Peyer's patch (tissue), 4 donors: ENCODE measurements around the gene NSMCE3. TPM values are rescaled to one million over a fixed set of nuclear protein-coding genes. Genes with fewer than 3 reads are reported as not detected.
"Not testable (repeated sequence)": the region's sequence is repeated elsewhere in the genome, so short reads cannot be mapped to it uniquely, and the experiment has no call there.

Experiments used
- DNase-seq, 3 donors: peaks; one replicate each; pipeline ENCODE4 v3.0.0-alpha.2; 2017 to 2019
- H3K27ac ChIP-seq, 4 donors: fragments of 200-600 bp; sonication (generic); one replicate each; pipeline ENCODE4 v1.5.1; 2016 to 2019
- H3K27me3 ChIP-seq, 2 donors: fragments of 200-600 bp; sonication (generic); one replicate each; pipeline ENCODE4 v1.5.1; 2019
- H3K36me3 ChIP-seq, 3 donors: fragments of 200-600 bp; sonication (generic); one replicate each; pipeline ENCODE4 v1.5.1; 2016 to 2019
- H3K4me1 ChIP-seq, 4 donors: fragments of 200-600 bp; sonication (generic); one replicate each; pipeline ENCODE4 v1.5.1; 2016 to 2019
- H3K4me3 ChIP-seq, 4 donors: fragments of 200-600 bp; sonication (generic); 1 replicate in 3 of 4; 2 replicates in 1 of 4; pipeline ENCODE4 v1.5.1; 2016 to 2019; ENCODE audit warnings: mild to moderate bottlenecking in 1 of 4
- H3K9me3 ChIP-seq, 4 donors: fragments of 200-600 bp; sonication (generic); one replicate each; pipeline ENCODE4 v1.5.1; 2016 to 2019; ENCODE audit warnings: mild to moderate bottlenecking in 1 of 4
- CTCF ChIP-seq, 6 experiments: fragments of 450-650 bp in 4 of 6; fragments of 200-600 bp in 2 of 6; sonication (generic) in 1 of 6; IDR thresholded peaks; one replicate each; pipeline ENCODE4 v1.5.1; 2017 to 2019; ENCODE audit warnings: antibody characterized with exemption in 6 of 6, mild to moderate bottlenecking in 3 of 6, moderate library complexity in 1 of 6
- POLR2A ChIP-seq, 2 donors: fragments of 450-650 bp; IDR thresholded peaks; one replicate each; pipeline ENCODE4 v1.5.1; 2017; ENCODE audit warnings: antibody characterized with exemption in 2 of 2, mild to moderate bottlenecking in 2 of 2, moderate library complexity in 2 of 2
- total RNA-seq, 4 donors: library from RNA; depleted of rRNA; stranded (reverse); fragments of >200 nt; gene quantifications; one replicate each; pipeline ENCODE4 v1.1.0, GENCODE V29; 2016

Gene NSMCE3
- total RNA-seq, 4 donors from 2014 or later, result 2.5 to 5.1 (median 3.7) TPM

GRCh38 chr15:29225534-29226234, 43.9 kb downstream of the NSMCE3 start:
- H3K36me3 ChIP-seq, result no peaks in the 10 kb centered on the region
- no peak for DNase-seq
- no peak overlapping the region for H3K27ac ChIP-seq
- H3K4me1 ChIP-seq, result no peaks in the 10 kb centered on the region
- TF ChIP-seq CTCF (IDR thresholded peaks at IDR 0.05), result no peak
- no peak for TF ChIP-seq POLR2A (IDR thresholded peaks at IDR 0.05)
- no peak overlapping the region for H3K4me3 ChIP-seq
- H3K27me3 ChIP-seq, result no peaks in the 10 kb centered on the region
- no peaks in the 10 kb centered on the region for H3K9me3 ChIP-seq

- not testable (repeated sequence) for H3K27me3 ChIP-seq, H3K4me3 ChIP-seq, DNase-seq, H3K4me1 ChIP-seq, H3K36me3 ChIP-seq, H3K27ac ChIP-seq, H3K9me3 ChIP-seq
Observed at GRCh38 chr15:29224987-29225363, 44.6 kb downstream of the NSMCE3 start.

GRCh38 chr15:29224235-29224986, 45.2 kb downstream of the NSMCE3 start:
- H3K36me3 ChIP-seq, H3K27me3 ChIP-seq, H3K4me1 ChIP-seq, H3K27ac ChIP-seq, H3K4me3 ChIP-seq, H3K9me3 ChIP-seq, DNase-seq: not testable (repeated sequence)

- no peaks in the 10 kb centered on the region for H3K27me3 ChIP-seq
- no peak overlapping the region for H3K4me3 ChIP-seq
- no peak for TF ChIP-seq POLR2A (IDR thresholded peaks at IDR 0.05)
- TF ChIP-seq CTCF (IDR thresholded peaks at IDR 0.05), result no peak
- no peaks in the 10 kb centered on the region for H3K9me3 ChIP-seq
- no peak for DNase-seq
- no peaks in the 10 kb centered on the region for H3K4me1 ChIP-seq
- no peak overlapping the region for H3K27ac ChIP-seq
- H3K36me3 ChIP-seq, result no peaks in the 10 kb centered on the region
Observed at GRCh38 chr15:29223640-29224039, 46.0 kb downstream of the NSMCE3 start.

GRCh38 chr15:29222129-29222853, 47.3 kb downstream of the NSMCE3 start:
- DNase-seq, result no peak
- Histone ChIP-seq H3K36me3 (no peaks in the 10 kb centered on the region), H3K27me3 (no peaks in the 10 kb centered on the region), H3K27ac (no peak overlapping the region), H3K9me3 (no peaks in the 10 kb centered on the region), H3K4me3 (no peak overlapping the region), H3K4me1 (no peaks in the 10 kb centered on the region)
- TF ChIP-seq CTCF (IDR thresholded peaks at IDR 0.05), result no peak
- TF ChIP-seq POLR2A (IDR thresholded peaks at IDR 0.05), result no peak

GRCh38 chr15:29220852-29221251, 48.8 kb downstream of the NSMCE3 start:
- Histone ChIP-seq H3K9me3 (no peaks in the 10 kb centered on the region), H3K4me3 (no peak overlapping the region), H3K4me1 (no peaks in the 10 kb centered on the region), H3K27ac (no peak overlapping the region), H3K36me3 (no peaks in the 10 kb centered on the region), H3K27me3 (no peaks in the 10 kb centered on the region)
- DNase-seq, result no peak
- TF ChIP-seq CTCF (IDR thresholded peaks at IDR 0.05) (no peak), POLR2A (IDR thresholded peaks at IDR 0.05) (no peak)
